ENCODE results near the gene PPP1R26. TPM values are rescaled to one million over a fixed set of nuclear protein-coding genes. Genes with fewer than 3 reads are reported as not detected.

PPP1R26 gene
- total and polyA plus RNA-seq, 2 experiments from 2014 or later = 15.0 to 15.6 TPM

- no peaks in the 10 kb centered on the region for H3K36me3 ChIP-seq (replicated peaks; ENCODE audit: insufficient read depth, low read depth)
- H3K9me2 ChIP-seq (replicated peaks; ENCODE audit: insufficient read depth) = no peaks in the 10 kb centered on the region
- TF ChIP-seq CTCF (IDR thresholded peaks at IDR 0.05; ENCODE audit: poor library complexity) (no peak), EZH2phosphoT487 (IDR thresholded peaks at IDR 0.05; ENCODE audit: low read depth, severe bottlenecking, unreplicated experiment) (no peak), EZH2 (IDR thresholded peaks at IDR 0.05; ENCODE audit: borderline replicate concordance) (no peak)
- no peaks in the 10 kb centered on the region for H3K4me1 ChIP-seq (ENCODE audit: insufficient read depth)
- H3K4me3 ChIP-seq = no peak overlapping the region
- no peaks in the 10 kb centered on the region for H4K20me1 ChIP-seq (ENCODE audit: insufficient read depth, poor library complexity, severe bottlenecking)
- H3K9me3 ChIP-seq (ENCODE audit: low read depth) = no peaks in the 10 kb centered on the region
- no peak overlapping the region for H3K4me2 ChIP-seq
- WGBS (ENCODE audit: low lambda C conversion rate, missing lambda C conversion rate) = 94% methylated on average over 31 of the region's 31 CpGs
- no peaks in the 10 kb centered on the region for H3K27me3 ChIP-seq
- H3K27ac ChIP-seq = no peak overlapping the region
- DNase-seq (ENCODE audit: low spot score) = no peak
- no peak overlapping the region for H2AFZ ChIP-seq
- no peaks in the 10 kb centered on the region for H3K79me2 ChIP-seq
These were observed 35.7 kb downstream of the PPP1R26 start for GRCh38 chr9:135515083-135515951.

DNA sequence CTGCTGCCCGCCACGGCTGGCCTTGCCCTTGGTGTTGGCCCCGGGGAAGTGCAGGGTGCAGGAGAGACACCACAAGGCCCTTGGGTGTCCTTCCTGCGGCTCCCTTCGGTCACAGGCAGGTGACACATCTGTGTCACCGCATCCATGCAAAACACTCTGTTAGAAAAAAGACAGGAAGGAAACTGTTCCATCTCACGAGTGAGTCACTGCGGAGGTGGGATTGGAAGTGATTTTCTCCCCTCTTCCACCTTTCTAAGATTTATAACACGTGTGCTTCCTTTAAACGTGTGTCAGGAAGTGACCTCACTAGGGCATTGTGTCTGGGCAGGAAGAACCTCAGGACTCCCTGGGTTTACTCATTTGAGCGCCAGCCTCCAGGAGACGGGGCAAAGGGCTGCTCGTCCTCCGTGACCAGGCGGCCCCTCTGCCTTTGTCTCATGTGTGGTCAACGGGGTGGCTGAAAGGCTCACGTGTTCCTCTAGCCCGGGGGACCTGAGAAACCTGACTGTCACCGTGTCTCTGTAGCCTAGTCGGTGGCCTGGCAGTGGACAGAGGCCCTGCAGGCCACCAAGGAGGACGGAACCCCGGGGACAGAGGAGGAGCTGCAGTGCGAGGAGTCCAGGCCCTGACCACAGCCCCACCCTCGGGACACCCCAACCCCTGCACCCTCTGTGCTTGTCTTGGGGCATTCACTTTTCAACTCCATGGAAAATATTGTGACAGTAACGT is 36.7 kb downstream of the PPP1R26 start:
- Histone ChIP-seq H3K79me2 (no peaks in the 10 kb centered on the region), H3K4me2 (no peak overlapping the region), H3K4me1 (ENCODE audit: insufficient read depth) (no peaks in the 10 kb centered on the region), H3K9me2 (replicated peaks; ENCODE audit: insufficient read depth) (no peaks in the 10 kb centered on the region), H2AFZ (no peak overlapping the region), H3K27ac (no peak overlapping the region), H3K27me3 (no peaks in the 10 kb centered on the region), H4K20me1 (ENCODE audit: insufficient read depth, poor library complexity, severe bottlenecking) (no peaks in the 10 kb centered on the region), H3K4me3 (no peak overlapping the region), H3K36me3 (replicated peaks; ENCODE audit: insufficient read depth, low read depth) (no peaks in the 10 kb centered on the region), H3K9me3 (ENCODE audit: low read depth) (no peaks in the 10 kb centered on the region)
- no peak for DNase-seq (ENCODE audit: low spot score)
- WGBS (ENCODE audit: low lambda C conversion rate, missing lambda C conversion rate) = 91% methylated on average over 24 of the region's 25 CpGs
- TF ChIP-seq EZH2phosphoT487 (IDR thresholded peaks at IDR 0.05; ENCODE audit: low read depth, severe bottlenecking, unreplicated experiment) (no peak), EZH2 (IDR thresholded peaks at IDR 0.05; ENCODE audit: borderline replicate concordance) (no peak), CTCF (IDR thresholded peaks at IDR 0.05; ENCODE audit: poor library complexity) (no peak)

DNA sequence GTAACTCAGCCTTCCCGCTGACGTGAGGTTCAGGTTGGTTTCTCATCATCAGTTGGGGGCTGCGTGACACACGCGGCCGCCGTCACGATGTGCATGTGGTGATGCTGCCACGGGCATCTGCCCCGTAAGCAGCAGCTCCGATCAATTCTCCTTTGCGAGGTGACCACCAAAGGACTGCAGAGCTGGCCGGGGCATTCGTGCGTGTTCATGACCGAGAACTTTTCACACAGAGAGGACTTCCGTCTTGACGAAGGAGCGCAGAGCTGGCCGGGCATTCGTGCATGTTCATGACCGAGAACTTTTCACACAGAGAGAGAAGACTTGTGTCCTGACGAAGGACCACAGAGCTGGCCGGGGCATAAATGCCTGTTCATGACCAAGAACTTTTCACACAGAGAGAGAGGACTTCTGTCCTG is 37.8 kb downstream of the PPP1R26 start:
- H2AFZ ChIP-seq = no peak overlapping the region
- no peak for DNase-seq (ENCODE audit: low spot score)
- no peaks in the 10 kb centered on the region for H3K79me2 ChIP-seq
- no peaks in the 10 kb centered on the region for H4K20me1 ChIP-seq (ENCODE audit: insufficient read depth, poor library complexity, severe bottlenecking)
- no peaks in the 10 kb centered on the region for H3K36me3 ChIP-seq (replicated peaks; ENCODE audit: insufficient read depth, low read depth)
- no peak overlapping the region for H3K4me3 ChIP-seq
- no peaks in the 10 kb centered on the region for H3K27me3 ChIP-seq
- H3K4me2 ChIP-seq = no peak overlapping the region
- no peaks in the 10 kb centered on the region for H3K9me3 ChIP-seq (ENCODE audit: low read depth)
- no peak overlapping the region for H3K27ac ChIP-seq
- whole genome bisulfite sequencing (ENCODE audit: low lambda C conversion rate, missing lambda C conversion rate) = 93% methylated on average over 24 of the region's 24 CpGs
- H3K9me2 ChIP-seq (replicated peaks; ENCODE audit: insufficient read depth) = no peaks in the 10 kb centered on the region
- no peak for TF ChIP-seq CTCF (IDR thresholded peaks at IDR 0.05; ENCODE audit: poor library complexity)
- TF ChIP-seq EZH2phosphoT487 (IDR thresholded peaks at IDR 0.05; ENCODE audit: low read depth, severe bottlenecking, unreplicated experiment) = no peak
- no peak for TF ChIP-seq EZH2 (IDR thresholded peaks at IDR 0.05; ENCODE audit: borderline replicate concordance)
- H3K4me1 ChIP-seq (ENCODE audit: insufficient read depth) = no peaks in the 10 kb centered on the region

Data from hepatocyte (in vitro differentiated cells).